T-helper 1 cell treated with Interleukin-12 subunit alpha and Interleukin-12 subunit beta and Interleukin-4 antibody, amounts not matched to agents 30 μg/mL and 1 μg/mL, for 36 hours (primary cell): Measurements from ENCODE around the gene CPT2.

Source experiments
- H3K27ac Mint-ChIP-seq: one replicate; pipeline ENCODE4 v1.8.0; 2021; ENCODE audit warnings: mild to moderate bottlenecking, mixed read lengths
- H3K27me3 Mint-ChIP-seq: one replicate; pipeline ENCODE4 v1.8.0; 2021; ENCODE audit warnings: low read depth, mixed read lengths
- H3K36me3 Mint-ChIP-seq: one replicate; pipeline ENCODE4 v1.8.0; 2021; ENCODE audit warnings: low read depth, mixed read lengths
- H3K4me1 Mint-ChIP-seq: one replicate; pipeline ENCODE4 v1.8.0; 2021; ENCODE audit warnings: low read depth, mixed read lengths
- H3K4me3 Mint-ChIP-seq: one replicate; pipeline ENCODE4 v1.8.0; 2021; ENCODE audit warnings: mild to moderate bottlenecking, moderate library complexity, mixed read lengths
- H3K9me3 Mint-ChIP-seq: one replicate; pipeline ENCODE4 v1.8.0; 2021; ENCODE audit warnings: mixed read lengths

The CPT2 gene

DNA sequence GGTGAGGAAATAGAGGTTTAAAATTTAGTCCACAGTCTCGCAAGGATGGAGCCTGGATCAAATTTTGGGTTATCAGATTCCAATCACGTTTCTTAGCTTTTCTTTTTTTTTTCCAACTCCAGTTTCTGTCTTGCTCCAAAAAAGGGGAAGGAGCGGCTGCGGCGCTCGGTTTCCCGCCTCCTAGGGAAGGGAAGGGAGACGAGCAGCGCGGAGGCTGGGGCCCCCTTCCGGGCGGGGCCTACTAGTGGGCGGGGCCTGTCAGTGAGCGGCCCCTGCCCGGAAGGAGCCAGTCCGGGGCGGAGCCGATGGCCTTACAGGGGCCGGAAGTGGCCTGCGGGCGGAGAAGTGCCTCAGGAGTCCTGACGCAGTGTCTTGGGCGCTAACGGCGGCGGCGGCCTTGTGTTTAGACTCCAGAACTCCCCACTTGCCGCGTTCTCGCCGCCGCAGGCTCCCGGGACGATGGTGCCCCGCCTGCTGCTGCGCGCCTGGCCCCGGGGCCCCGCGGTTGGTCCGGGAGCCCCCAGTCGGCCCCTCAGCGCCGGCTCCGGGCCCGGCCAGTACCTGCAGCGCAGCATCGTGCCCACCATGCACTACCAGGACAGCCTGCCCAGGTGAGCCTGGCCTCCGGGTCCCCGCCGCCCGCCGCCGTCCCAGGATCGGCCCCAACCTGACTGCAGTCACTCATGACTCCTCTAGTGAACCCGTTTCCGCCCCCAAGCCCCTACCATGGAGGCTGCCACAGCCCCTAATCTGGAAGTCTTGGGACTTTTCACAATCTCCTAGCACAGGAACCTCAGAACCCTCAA, at the start of gene CPT2:
Gene CPT2 (plus strand): TSS at position 340 of the 806 bp plus-strand sequence. CDS start 120 bp downstream, at position 460.
- no peaks in the 10 kb centered on the region for H3K27me3 Mint-ChIP-seq
- no peaks in the 10 kb centered on the region for H3K9me3 Mint-ChIP-seq
- H3K36me3 Mint-ChIP-seq: peaks cover 16% of the 10 kb centered on the region
- peak within 1 kb of the TSS; percentile 90 for H3K4me3 Mint-ChIP-seq
- peak within 1 kb of the TSS; percentile 96 for H3K27ac Mint-ChIP-seq
- peaks cover 24% of the 10 kb centered on the region for H3K4me1 Mint-ChIP-seq

DNA sequence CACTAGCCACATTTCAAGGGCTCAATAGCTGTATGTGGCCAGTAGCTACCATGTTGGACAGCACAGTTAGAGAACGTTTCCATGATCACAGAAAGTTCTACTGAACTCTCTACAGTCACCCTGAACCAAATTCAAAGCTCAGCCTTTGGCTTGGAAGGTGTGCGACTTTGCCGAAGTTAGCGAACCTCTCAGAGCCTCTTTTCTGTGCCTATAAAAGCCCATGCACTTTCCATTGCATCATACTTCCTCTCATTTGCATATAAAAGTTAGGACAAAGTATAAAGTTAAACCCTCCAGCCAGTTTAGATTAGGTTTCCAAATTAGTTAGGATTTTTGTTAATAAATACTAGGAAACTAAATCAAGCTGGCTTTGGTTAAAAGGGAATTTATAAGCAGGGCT, 49.5 kb upstream of the CPT2 start:
- H3K27ac Mint-ChIP-seq: no peak overlapping the region
- H3K9me3 Mint-ChIP-seq: no peaks in the 10 kb centered on the region
- H3K4me3 Mint-ChIP-seq: no peak overlapping the region
- H3K36me3 Mint-ChIP-seq: no peaks in the 10 kb centered on the region
- H3K4me1 Mint-ChIP-seq: no peaks in the 10 kb centered on the region
- H3K27me3 Mint-ChIP-seq: peaks cover 9% of the 10 kb centered on the region

DNA sequence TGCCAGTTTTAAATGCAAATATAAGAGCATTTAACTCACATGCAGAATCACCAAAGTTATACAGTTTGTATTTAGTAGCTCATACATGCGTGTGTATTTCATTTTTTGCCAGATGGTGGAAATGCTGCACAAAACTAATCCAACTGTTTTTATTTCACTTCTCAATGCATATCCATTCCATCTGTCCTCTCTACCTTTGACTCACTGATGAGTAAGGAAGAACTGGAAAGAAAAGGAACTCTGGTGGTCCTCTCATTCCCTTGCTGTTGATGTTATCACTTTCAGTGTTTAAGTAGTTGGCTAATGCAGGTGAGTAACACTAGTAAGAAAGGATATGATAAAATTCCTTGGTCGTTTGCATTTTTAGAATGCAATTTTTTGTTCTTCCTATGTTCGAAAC, 48.5 kb upstream of the CPT2 start:
- Mint-ChIP-seq H3K27me3 (peaks cover 11% of the 10 kb centered on the region), H3K4me1 (no peaks in the 10 kb centered on the region), H3K36me3 (no peaks in the 10 kb centered on the region), H3K27ac (no peak overlapping the region), H3K4me3 (no peak overlapping the region), H3K9me3 (no peaks in the 10 kb centered on the region)

DNA sequence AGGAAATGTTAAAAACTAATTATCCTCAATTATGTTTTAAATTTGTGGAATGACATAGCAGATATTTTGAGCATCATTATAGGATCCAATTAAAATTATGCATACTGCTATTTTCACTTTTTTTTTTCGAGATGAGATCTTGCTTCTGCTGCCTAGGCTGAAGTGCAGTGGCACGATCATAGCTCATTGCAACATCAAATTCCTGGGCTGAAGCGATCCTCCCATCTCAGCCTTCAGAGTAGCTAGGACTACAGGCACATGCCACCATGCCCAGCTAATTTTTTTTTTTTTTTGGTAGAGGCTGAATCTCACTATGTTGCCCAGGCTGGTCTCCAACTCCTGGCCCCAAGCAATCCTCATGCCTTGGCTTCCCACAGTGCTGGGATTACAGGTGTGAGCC, 42.9 kb upstream of the CPT2 start:
- Mint-ChIP-seq H3K4me3 (no peak overlapping the region), H3K27me3 (peaks cover 32% of the 10 kb centered on the region), H3K27ac (no peak overlapping the region), H3K4me1 (no peaks in the 10 kb centered on the region), H3K36me3 (no peaks in the 10 kb centered on the region), H3K9me3 (no peaks in the 10 kb centered on the region)

DNA sequence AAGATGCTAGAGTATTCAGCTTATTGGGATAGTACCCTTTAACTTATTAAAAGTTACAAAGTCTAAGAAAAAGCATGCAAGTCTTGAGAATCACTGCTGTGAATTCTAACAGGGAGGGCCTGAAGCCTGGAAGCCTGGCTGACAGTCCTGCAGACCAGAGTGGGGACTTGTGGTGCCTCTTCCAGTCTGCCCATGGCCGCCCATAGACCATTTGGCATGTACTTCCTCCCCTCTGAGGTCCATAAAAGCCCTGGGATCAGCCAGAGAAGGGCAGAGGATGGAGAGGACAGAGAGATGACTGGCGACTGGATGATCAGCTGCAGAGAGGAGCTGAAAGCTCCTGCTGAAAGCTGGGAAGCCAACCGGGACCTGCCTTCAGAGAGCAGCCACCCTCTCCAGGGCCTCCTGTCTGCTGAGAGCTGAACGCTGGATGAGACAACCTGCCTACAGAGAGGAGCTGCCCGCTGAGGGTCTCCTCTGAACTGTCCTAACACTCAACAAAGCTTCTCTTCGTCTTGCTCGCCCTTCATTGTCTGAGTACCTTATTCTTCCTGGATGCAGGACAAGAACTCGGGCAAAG, 41.7 kb upstream of the CPT2 start:
- no peaks in the 10 kb centered on the region for H3K9me3 Mint-ChIP-seq
- H3K27ac Mint-ChIP-seq: no peak overlapping the region
- H3K4me1 Mint-ChIP-seq: no peaks in the 10 kb centered on the region
- peaks cover 32% of the 10 kb centered on the region for H3K27me3 Mint-ChIP-seq
- no peaks in the 10 kb centered on the region for H3K36me3 Mint-ChIP-seq
- H3K4me3 Mint-ChIP-seq: no peak overlapping the region

DNA sequence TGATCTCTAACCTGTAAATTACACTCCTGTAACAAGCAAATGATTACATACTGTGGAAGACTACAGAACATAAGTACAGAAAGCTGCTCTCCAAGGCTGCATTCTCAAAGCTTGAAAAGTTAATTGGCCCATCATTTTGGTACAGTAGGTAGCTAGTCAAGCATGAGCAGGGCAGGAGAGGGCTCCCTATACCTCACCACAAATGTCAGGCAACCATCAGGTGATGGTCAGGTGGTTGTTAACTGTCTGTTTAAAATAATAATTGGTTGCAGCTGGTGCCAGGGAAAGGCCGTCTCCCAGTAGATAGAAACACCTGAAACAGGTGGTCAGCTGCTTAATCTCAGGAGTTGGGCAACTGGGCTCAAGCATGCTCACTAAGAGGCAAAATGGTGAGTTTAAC, 41.1 kb upstream of the CPT2 start:
- peaks cover 28% of the 10 kb centered on the region for H3K27me3 Mint-ChIP-seq
- H3K36me3 Mint-ChIP-seq: no peaks in the 10 kb centered on the region
- no peaks in the 10 kb centered on the region for H3K9me3 Mint-ChIP-seq
- no peaks in the 10 kb centered on the region for H3K4me1 Mint-ChIP-seq
- H3K4me3 Mint-ChIP-seq: no peak overlapping the region
- no peak overlapping the region for H3K27ac Mint-ChIP-seq

DNA sequence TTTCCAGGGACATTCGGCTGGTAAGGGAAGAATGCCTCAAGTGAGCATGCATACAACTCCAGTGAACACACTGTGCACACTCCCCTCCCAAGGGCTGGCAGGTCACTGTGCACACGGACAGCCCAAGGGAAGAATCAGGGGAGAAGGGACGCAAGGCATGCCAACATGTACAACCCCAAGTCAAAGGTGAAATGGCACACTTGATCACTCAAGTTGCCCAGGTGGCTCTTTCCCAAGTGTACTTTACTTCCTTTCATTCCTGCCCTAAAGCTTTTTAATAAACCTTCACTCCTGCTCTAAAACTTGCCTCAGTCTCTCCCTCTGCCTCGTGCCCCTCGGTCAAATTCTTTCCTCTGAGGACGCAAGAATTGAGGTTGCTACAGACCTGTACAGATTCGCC, 40.7 kb upstream of the CPT2 start:
- H3K27ac Mint-ChIP-seq: no peak overlapping the region
- no peaks in the 10 kb centered on the region for H3K9me3 Mint-ChIP-seq
- no peak overlapping the region for H3K4me3 Mint-ChIP-seq
- H3K4me1 Mint-ChIP-seq: no peaks in the 10 kb centered on the region
- H3K27me3 Mint-ChIP-seq: peaks cover 24% of the 10 kb centered on the region
- H3K36me3 Mint-ChIP-seq: no peaks in the 10 kb centered on the region

DNA sequence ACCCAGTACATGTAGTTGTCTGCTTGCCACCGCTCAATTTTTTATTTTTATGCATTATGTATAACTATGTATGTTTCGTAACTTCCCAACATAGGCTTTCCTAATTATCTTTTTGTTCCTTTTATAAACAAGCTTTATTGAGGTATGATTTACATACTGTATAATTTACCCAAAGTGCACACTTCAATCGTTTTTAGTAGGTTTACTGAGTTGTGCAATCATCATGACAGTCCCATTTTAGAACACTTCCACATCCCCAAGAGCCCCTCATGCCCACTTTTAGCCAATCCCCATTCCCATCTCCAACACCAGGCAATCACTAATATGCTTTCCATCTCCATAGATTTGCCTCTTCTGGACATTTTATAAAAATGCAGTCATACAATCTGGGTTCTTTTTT, 39.8 kb upstream of the CPT2 start:
- peaks cover 24% of the 10 kb centered on the region for H3K27me3 Mint-ChIP-seq
- no peaks in the 10 kb centered on the region for H3K4me1 Mint-ChIP-seq
- no peak overlapping the region for H3K27ac Mint-ChIP-seq
- no peaks in the 10 kb centered on the region for H3K9me3 Mint-ChIP-seq
- H3K36me3 Mint-ChIP-seq: no peaks in the 10 kb centered on the region
- no peak overlapping the region for H3K4me3 Mint-ChIP-seq

DNA sequence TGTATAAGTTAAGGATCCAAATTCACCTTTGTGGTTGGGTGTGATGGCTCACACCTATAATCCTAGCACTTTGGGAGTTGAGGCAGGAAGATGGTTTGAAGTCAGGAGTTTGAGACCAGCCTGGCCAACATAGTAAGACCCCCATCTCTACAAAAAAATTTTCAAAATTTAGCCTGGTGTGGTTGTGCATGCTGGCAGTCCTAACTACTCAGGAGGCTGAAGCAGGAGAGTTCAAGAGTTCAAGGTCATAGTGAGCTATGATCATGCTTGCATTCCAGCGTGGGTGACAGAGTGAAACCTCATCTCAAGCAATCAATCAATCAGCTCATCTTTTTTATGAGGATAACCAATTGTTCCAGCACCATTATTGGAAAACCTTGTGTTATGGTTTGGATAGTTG, 37.7 kb upstream of the CPT2 start:
- no peaks in the 10 kb centered on the region for H3K36me3 Mint-ChIP-seq
- H3K27ac Mint-ChIP-seq: no peak overlapping the region
- no peaks in the 10 kb centered on the region for H3K4me1 Mint-ChIP-seq
- no peak overlapping the region for H3K4me3 Mint-ChIP-seq
- H3K9me3 Mint-ChIP-seq: no peaks in the 10 kb centered on the region
- H3K27me3 Mint-ChIP-seq: peaks cover 22% of the 10 kb centered on the region

DNA sequence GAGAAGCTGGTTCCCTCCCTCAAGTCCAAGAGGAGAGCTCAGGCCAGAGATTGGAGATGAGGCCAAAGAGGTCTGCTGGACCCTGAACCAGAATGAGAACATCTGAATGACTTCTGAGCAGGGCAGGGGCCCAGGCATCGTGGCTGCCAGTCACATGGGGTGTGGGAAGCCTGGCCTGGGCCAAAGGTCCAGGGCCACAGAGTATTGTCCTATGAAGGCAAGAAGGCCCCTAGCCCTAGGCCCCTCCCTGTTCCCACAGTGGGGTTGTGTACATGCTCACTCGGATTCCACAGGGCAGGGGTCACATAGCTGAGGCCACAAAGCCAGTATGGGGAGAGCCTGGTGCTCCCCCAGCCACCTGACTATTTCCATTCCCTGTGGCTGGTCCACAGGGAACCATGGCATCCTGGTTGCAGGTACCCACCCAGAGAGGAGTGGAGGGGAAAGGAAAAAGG, 35.7 kb upstream of the CPT2 start:
- H3K27ac Mint-ChIP-seq: no peak overlapping the region
- no peaks in the 10 kb centered on the region for H3K9me3 Mint-ChIP-seq
- no peak overlapping the region for H3K4me3 Mint-ChIP-seq
- no peaks in the 10 kb centered on the region for H3K4me1 Mint-ChIP-seq
- no peaks in the 10 kb centered on the region for H3K36me3 Mint-ChIP-seq
- H3K27me3 Mint-ChIP-seq: peaks cover 13% of the 10 kb centered on the region

DNA sequence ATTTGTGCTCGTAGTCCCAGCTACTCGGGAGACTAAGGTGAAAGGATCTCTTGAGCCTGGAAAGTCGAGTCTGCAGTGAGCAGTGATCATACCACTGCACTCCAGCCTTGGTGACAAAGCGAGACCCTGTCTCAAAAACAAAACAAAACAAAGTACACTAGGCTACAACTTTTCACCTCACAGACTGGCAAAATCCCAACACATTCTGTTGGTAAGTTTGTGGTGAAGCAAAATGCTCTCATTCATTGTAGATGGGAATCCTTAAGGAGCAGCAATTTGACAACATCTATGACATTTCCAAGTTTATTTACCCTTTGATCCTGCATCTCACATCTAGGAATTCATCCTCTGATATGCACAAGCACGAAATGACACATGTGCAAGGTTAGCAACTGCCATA, 34.0 kb upstream of the CPT2 start:
- H3K9me3 Mint-ChIP-seq: no peaks in the 10 kb centered on the region
- no peak overlapping the region for H3K27ac Mint-ChIP-seq
- H3K4me1 Mint-ChIP-seq: no peaks in the 10 kb centered on the region
- no peaks in the 10 kb centered on the region for H3K36me3 Mint-ChIP-seq
- no peak overlapping the region for H3K4me3 Mint-ChIP-seq
- H3K27me3 Mint-ChIP-seq: peaks cover 7% of the 10 kb centered on the region

DNA sequence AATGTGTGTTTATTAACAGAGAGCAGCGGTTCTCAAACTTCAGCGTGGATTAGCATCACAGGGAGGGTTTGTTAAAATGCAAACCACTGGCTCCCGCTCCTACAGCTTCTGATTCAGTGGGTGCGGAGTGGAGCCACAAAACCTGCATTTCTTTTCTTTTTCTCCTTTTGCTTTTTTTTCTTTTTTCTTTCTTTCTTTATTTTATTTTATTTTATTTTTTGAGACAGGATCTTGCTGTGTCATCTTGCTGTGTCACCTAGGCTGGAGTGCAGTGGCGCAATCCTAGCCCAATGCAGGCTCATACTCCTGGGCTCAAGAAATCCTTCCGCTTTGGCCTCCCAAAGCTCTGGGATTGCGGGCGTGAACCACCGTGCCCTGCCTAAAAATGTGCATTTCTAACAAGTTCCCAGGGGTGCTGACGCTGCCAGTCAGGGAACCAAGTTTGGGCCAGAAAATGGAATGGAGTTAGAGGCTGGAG, 33.3 kb upstream of the CPT2 start:
- Mint-ChIP-seq H3K27me3 (peaks cover 7% of the 10 kb centered on the region), H3K4me3 (no peak overlapping the region), H3K36me3 (no peaks in the 10 kb centered on the region)

DNA sequence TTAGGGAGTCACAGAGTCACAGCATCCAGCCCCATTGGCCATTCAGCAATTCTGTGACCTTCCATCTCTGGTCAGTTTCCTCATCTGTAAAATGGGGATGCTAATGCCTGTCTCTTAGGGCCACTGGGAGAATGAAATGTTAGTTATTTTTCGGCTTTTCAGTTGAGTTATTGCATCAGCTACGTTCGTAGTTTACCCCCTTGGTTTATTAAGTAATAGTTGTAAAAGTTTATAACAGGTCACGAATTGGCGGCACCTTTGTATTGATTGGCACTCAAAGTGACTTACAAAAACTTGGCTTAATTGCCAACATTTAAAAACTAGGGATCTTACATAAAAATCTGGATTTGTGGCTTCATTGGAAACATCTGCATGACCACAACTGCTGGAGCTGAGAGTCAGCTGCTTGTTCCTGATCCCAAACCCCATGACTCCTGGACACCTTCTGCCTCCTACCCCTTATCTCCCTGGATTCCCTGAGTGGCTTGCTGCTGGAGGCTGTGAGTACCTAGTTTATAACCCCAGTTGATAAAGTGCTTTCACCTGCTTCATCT, 31.1 kb upstream of the CPT2 start:
- Mint-ChIP-seq H3K36me3 (no peaks in the 10 kb centered on the region), H3K27ac (no peak overlapping the region), H3K4me1 (no peaks in the 10 kb centered on the region)

More for the DNA sequence above, 33.3 kb upstream of the CPT2 start:
- Mint-ChIP-seq H3K27ac (no peak overlapping the region), H3K9me3 (no peaks in the 10 kb centered on the region), H3K4me1 (no peaks in the 10 kb centered on the region)

DNA sequence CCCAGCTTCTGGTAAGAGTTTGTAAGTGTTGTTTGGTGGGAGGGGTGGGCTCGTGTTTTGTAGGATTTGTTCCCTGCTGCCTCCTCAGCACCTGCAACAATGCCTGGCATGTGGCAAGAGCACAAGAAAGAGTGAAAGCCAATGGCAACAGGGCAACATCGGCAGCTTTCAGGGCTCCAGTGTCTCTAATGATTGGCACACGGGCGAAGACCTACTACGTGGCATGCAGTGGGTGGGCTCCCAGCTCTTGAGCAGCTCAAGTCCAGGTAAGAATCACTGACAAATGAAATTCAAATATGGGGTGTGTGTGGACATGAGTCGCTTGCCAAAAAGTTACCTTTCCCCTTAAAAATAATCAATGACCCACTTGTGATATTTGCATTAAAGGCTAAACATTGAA, 30.3 kb upstream of the CPT2 start:
- H3K9me3 Mint-ChIP-seq: no peaks in the 10 kb centered on the region
- no peaks in the 10 kb centered on the region for H3K4me1 Mint-ChIP-seq
- no peak overlapping the region for H3K4me3 Mint-ChIP-seq
- peaks cover 7% of the 10 kb centered on the region for H3K27me3 Mint-ChIP-seq
- no peak overlapping the region for H3K27ac Mint-ChIP-seq
- H3K36me3 Mint-ChIP-seq: no peaks in the 10 kb centered on the region

More for the DNA sequence above, 31.1 kb upstream of the CPT2 start:
- H3K4me3 Mint-ChIP-seq: no peak overlapping the region
- peaks cover 7% of the 10 kb centered on the region for H3K27me3 Mint-ChIP-seq
- no peaks in the 10 kb centered on the region for H3K9me3 Mint-ChIP-seq

DNA sequence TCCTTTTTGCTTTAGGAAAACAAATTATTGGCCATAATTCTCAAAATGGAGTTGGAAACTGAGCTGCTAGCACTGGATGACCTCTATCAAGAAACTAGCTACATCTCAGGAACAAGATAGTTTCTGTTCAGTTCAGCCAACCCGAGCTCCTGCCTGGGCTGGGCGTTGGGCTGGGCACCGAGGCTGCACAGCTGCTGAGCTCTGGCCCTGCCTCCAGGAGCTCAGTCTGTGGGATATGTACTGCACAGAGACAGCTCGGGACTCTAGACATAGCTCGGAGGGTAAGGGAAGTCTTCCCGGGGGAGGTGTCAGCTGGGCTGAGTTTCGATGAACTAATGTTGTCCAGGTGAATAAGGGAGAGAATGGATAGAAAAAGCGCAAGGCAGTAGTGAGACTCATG, 29.7 kb upstream of the CPT2 start:
- H3K27ac Mint-ChIP-seq: no peak overlapping the region
- no peaks in the 10 kb centered on the region for H3K4me1 Mint-ChIP-seq
- no peak overlapping the region for H3K4me3 Mint-ChIP-seq
- no peaks in the 10 kb centered on the region for H3K36me3 Mint-ChIP-seq
- peaks cover 11% of the 10 kb centered on the region for H3K27me3 Mint-ChIP-seq
- no peaks in the 10 kb centered on the region for H3K9me3 Mint-ChIP-seq
